ENCODE results near the gene AMIGO2.
A peak's percentile ranks its signal among the peaks of the same experiment; 100 is the strongest.

Gene AMIGO2

DNA sequence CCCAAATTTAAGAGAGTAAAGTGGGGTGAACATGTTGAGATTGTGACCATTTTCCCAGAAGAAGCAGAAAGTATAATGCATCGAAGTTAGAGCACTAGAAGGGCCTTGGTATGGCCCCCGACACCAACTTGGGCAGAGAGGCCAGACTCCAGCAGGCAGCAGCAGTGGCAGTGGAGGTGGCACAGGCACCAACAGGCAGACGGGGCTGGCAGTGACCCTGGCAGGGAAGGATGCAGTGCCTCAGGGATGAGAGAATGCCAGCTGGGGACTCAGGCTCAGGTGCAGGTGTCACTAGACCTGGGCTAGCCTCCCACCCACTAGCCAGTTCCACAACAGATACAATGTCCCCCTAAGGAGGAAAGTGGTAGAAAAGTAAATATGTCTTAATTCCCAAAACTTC, 27.7 kb upstream of the AMIGO2 start:
- H3K27ac ChIP-seq, result no peak overlapping the region; the same call in 1 of the 2 replicates
- TF ChIP-seq, protein P1, sequence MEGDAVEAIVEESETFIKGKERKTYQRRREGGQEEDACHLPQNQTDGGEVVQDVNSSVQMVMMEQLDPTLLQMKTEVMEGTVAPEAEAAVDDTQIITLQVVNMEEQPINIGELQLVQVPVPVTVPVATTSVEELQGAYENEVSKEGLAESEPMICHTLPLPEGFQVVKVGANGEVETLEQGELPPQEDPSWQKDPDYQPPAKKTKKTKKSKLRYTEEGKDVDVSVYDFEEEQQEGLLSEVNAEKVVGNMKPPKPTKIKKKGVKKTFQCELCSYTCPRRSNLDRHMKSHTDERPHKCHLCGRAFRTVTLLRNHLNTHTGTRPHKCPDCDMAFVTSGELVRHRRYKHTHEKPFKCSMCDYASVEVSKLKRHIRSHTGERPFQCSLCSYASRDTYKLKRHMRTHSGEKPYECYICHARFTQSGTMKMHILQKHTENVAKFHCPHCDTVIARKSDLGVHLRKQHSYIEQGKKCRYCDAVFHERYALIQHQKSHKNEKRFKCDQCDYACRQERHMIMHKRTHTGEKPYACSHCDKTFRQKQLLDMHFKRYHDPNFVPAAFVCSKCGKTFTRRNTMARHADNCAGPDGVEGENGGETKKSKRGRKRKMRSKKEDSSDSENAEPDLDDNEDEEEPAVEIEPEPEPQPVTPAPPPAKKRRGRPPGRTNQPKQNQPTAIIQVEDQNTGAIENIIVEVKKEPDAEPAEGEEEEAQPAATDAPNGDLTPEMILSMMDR (conservative IDR thresholded peaks at IDR 0.05), result no peak

DNA sequence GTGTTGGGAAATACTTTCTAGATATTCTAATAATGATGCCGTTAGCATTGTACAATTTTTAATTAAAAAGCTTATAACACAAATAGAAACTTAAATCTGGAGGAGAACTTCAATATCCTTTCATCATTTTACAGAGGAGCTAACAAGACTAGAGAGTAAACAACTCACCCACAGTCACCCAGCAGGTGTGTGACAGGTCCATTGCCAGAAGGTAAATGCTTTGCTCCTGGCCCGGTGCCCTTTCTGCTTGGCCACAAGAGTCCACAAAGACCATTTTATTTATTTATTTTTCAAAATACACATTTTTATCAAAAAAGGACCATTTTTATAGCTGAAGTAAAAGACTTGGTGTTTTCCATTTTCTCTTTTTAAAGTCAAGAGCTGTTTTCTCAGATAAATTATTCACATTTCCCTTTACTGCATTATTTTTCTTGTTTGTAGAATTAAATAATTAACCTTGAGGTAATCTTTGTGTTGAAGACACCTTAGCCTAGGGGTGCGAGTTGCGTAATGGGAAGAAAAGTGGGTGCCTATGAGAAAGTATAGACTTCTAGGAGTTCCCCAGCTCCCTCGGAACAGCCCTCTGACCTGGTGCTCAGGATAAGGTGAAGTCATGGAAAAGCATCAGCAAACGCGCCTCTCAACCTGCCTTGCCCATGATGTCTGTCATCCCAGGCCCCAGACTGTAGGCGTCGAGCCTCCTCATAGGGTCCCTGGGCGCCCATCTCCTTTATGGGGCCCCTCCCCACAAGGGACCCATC, 26.3 kb upstream of the AMIGO2 start:
- H3K27ac ChIP-seq, result peak overlapping the region; percentile 68
- TF ChIP-seq, protein P1 (conservative IDR thresholded peaks at IDR 0.05), result no peak

DNA sequence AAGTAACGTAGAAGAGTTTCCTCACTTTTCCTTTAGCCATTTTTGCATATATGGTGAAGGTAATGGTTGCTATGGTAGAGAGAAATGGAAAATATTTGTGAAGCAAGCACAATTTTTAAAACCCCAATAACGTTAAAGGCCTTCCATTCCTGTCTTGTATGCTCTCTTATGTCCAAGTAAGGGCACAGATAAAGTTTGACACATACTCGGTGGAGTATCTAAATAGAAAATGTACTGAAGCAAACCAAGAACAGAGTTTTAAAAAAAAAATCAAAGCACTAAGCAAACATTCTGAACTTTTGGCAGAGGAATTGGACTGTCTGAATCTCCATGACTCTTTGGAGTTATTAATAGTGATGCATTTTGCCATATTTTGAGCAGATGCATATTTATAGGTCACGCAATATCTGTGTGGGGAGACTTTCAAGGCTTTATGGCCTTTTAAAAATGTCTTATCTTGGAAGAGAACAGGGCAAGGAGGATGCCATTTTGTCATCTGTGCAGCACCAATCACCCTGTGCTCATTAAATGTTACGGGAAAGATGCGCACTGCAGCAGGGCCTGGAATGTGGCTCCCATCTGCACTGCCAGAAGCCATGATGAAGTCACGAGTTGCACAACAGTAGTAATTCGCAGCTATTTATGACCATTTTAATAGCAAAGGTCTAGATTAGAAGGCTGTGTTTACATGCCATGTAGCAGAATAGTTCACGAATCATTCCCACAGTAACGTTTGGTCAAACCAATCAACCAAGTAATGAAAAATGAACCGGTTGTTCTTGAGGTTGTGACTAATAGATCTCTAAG, 23.3 kb upstream of the AMIGO2 start:
- TF ChIP-seq, protein P1 (conservative IDR thresholded peaks at IDR 0.05), result no peak
- peak overlapping the region; percentile 68 for H3K27ac ChIP-seq

DNA sequence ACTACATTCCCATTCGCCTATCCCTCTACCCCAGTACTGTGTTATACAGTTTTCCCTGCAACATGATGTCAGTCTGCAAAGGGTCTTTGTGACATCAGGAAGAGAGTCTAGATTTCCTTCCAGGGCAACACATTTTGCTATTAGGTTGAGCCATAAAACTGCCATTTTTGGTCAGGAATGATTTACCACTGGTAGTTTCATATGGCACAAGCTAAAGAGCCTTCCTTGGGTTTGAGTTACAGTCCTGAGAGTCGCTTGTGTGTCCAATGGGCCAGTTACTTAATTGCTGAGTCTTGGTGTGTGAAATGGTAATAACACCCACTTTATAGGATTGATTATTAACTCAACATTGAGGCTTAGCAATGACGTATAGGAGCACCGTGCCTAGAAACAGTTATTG, 22.6 kb upstream of the AMIGO2 start:
- TF ChIP-seq, protein P1 (conservative IDR thresholded peaks at IDR 0.05), result no peak
- H3K27ac ChIP-seq, result peak overlapping the region; percentile 68

DNA sequence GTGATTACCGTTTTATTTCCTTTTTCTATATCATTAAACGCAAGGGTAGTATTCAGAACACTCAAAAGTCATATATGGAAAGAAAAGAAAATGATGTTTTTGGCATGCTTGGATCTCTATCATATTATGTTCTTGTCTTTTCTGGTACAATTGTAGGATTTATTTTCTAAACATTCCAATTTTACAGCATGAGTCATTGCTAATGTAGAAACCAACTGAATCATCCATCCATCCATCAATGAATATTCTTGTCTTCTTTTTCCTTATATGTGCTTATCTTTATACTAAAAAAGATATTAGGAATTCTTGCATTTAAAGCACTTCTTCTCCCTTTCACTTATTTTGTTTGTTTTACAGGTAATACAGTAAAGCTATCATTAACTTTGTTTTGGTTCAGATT, 20.4 kb upstream of the AMIGO2 start:
- TF ChIP-seq, protein P1 (conservative IDR thresholded peaks at IDR 0.05), result no peak
- no peak overlapping the region for H3K27ac ChIP-seq

DNA sequence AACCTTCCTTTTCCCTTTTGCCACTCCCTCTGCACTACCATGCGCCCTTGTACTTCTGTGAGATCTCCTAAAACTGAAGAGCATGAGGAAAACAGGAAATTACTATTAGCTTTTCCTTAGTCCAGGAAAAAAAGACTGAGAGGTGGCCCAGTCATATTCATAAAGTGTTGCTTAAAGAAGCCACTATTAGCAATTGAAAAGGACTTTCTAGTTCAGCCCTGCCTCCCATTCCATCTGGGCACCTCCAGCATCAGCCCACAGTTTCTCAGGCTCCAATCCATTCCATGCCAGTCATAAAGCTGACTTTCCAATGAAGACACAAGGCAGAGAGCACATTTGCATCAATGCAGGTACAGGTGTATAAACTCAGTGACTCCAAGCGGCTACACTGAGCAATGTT, 19.9 kb upstream of the AMIGO2 start:
- H3K27ac ChIP-seq, result no peak overlapping the region
- TF ChIP-seq, protein P1 (conservative IDR thresholded peaks at IDR 0.05), result no peak

DNA sequence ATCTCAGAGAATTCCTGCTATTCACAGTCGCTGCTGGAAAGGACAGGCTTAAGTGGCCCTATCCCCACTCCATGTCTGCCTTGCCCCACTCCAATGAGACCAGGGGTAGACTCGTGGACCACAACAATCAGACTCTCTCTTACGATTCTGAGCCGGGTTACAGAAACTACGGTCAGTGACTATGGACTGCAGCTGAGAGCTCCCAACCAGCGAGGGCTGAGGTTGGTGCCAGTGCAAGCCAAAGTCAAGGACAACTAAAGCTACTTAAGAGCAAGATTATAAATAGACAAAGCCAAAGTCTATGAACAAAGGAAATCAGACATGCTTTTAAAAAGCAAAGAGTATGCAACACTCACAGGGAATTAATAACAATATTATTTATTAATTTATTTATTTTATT, 18.3 kb upstream of the AMIGO2 start:
- TF ChIP-seq, protein P1 (conservative IDR thresholded peaks at IDR 0.05), result no peak
- peak overlapping the region; percentile 23; the same call in 1 of the 2 replicates for H3K27ac ChIP-seq

All from VCaP (cell line).